Upper lobe of left lung (tissue), 4 donors: ENCODE measurements around the gene SEMA4D.

ENCODE experiments used
- EP300 ChIP-seq, 4 donors: sonication (generic); formaldehyde crosslinking; IDR thresholded peaks; one replicate each; pipeline ENCODE4 v1.5.1; 2017; ENCODE audit warnings: antibody characterized with exemption in 4 of 4, control low read depth in 2 of 4
- POLR2A ChIP-seq, 4 donors: fragments of 450-650 bp; IDR thresholded peaks; one replicate each; pipeline ENCODE4 v1.5.1; 2016 to 2017; ENCODE audit warnings: antibody characterized with exemption in 4 of 4, mild to moderate bottlenecking in 2 of 4
- POLR2AphosphoS5 ChIP-seq, 2 donors: sonication (generic); formaldehyde crosslinking; IDR thresholded peaks; one replicate each; pipeline ENCODE4 v1.5.1; 2017; ENCODE audit warnings: antibody characterized with exemption in 2 of 2
- TF ChIP-seq, protein P1 (sequence below), 6 experiments: fragments of 450-650 bp in 4 of 6; fragments of 200-600 bp in 2 of 6; sonication (generic) in 2 of 6; IDR thresholded peaks; one replicate each; pipeline ENCODE4 v1.5.1; 2016 to 2019; ENCODE audit warnings: antibody characterized with exemption in 6 of 6

DNA sequence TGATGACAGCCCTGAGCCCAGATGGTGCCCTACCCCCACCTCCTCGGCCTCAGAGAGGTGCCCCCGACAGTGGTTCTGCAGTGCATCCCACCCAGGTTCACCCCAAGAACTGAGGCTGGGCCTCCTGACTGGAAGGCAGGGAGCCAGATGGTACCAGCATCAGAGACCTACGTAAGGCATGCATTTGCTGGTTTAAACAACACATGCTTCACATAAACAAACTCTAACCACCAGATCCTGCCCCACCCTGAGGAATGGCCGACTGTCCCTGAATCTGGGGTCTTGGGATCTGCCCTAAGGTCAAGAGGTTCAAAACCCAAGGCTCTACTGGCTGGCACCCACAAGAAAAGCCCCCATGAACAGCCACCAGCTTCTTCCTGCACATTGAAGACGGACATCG lies 106.3 kb downstream of the SEMA4D start:
- TF ChIP-seq, protein P1, sequence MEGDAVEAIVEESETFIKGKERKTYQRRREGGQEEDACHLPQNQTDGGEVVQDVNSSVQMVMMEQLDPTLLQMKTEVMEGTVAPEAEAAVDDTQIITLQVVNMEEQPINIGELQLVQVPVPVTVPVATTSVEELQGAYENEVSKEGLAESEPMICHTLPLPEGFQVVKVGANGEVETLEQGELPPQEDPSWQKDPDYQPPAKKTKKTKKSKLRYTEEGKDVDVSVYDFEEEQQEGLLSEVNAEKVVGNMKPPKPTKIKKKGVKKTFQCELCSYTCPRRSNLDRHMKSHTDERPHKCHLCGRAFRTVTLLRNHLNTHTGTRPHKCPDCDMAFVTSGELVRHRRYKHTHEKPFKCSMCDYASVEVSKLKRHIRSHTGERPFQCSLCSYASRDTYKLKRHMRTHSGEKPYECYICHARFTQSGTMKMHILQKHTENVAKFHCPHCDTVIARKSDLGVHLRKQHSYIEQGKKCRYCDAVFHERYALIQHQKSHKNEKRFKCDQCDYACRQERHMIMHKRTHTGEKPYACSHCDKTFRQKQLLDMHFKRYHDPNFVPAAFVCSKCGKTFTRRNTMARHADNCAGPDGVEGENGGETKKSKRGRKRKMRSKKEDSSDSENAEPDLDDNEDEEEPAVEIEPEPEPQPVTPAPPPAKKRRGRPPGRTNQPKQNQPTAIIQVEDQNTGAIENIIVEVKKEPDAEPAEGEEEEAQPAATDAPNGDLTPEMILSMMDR (IDR thresholded peaks at IDR 0.05): no peak
- no peak for TF ChIP-seq POLR2AphosphoS5 (IDR thresholded peaks at IDR 0.05)
- TF ChIP-seq POLR2A (IDR thresholded peaks at IDR 0.05): no peak
- TF ChIP-seq EP300 (IDR thresholded peaks at IDR 0.05): no peak
